HG02840 (cell line): Measurements from ENCODE around the gene MICB.
"Not testable (repeated sequence)": the region's sequence is repeated elsewhere in the genome, so short reads cannot be mapped to it uniquely, and the experiment has no call there.

Experiments
- ATAC-seq: cut with Tn5 transposase; IDR thresholded peaks from one replicate; pipeline ENCODE4 v1.9.1; 2021; ENCODE audit warnings: mild to moderate bottlenecking, moderate library complexity, moderate number of reproducible peaks; ENCODE audit not compliant: unreplicated experiment, low FRiP score

The MICB gene

DNA sequence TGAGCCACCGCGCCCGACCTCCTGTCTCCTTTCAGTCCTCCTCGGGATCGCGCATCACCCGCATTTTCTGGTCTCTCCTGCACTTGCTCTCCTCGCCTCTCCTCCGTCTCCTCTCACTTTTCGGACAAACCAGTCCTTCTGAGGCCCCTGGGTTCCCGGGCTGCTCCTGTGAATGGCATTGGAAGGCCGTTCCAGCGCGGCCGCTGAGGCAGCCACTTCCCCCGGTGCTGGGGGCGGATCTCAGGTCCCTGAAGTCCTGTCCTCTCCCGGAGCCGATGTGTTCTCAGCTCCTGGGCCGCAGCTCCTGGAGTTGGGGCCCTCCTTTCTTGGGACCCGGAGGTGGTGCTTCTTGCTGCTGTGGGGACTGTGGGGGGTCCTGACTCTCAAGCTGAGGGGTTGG, 803 bp downstream of the MICB start:
- no peak for ATAC-seq

- not testable (repeated sequence) for ATAC-seq
Measured at GRCh38 chr6:31499648-31500047, 1.7 kb downstream of the MICB start.

DNA sequence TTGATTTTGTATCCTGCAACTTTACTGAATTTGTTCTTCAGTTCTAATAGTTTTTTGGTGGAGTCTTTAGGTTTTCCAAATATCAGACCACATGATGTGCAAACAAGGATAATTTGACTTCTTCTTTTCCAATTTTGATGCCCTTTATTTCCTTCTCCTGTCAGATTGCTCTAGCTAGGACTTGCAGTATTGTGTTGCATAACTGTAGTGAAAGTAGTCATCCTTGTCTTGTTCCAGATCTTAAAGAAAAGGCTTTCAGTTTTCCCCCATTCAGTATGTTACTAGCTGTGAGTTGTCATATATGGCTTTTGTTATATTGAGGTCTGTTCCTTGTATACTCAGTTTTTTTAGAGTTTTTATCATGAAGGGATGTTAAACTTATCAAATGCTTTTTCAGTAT, 4.6 kb downstream of the MICB start:
- no peak for ATAC-seq

GRCh38 chr6:31509036-31509435, 11.1 kb downstream of the MICB start:
- ATAC-seq, result not testable (repeated sequence)

DNA sequence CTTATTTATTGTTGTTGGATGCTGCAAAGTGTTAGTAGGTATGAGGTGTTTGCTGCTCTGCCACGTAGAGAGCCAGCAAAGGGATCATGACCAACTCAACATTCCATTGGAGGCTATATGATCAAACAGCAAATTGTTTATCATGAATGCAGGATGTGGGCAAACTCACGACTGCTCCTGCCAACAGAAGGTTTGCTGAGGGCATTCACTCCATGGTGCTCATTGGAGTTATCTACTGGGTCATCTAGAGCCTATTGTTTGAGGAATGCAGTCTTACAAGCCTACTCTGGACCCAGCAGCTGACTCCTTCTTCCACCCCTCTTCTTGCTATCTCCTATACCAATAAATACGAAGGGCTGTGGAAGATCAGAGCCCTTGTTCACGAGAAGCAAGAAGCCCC, 12.1 kb downstream of the MICB start:
- no peak for ATAC-seq

DNA sequence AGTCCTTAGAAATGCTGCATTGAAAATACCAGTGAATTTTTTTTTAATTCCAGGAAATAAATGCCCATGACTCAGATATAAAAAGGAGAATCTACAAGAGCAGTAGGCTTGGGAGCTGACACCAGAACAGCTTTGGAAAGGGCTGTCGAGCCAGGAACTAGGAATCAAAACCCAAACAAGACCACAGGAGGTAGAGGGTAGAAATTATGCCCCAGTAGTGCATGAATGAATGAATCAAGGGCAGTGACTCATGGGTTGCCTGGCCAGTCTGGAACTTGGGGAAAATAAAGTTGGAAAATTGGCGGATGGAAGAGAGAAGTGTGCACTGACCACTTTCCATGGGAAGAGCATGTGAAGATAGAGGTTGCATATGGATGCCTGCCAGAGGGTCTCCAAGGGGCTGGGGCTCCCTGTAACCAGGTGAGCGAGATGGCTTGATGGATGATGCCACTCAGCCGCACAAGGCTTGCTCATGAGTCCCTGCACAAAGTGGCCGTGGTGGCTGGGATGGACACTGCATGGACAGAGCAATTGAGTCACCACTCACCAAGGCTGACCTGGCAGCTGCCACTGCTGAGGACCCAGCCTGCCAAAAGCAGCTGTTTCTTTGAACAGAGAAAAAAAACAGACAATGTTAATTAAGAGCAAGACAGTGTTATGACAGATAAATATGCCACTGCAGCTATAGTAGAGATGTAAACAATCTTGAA, 15.7 kb downstream of the MICB start:
- no peak for ATAC-seq

DNA sequence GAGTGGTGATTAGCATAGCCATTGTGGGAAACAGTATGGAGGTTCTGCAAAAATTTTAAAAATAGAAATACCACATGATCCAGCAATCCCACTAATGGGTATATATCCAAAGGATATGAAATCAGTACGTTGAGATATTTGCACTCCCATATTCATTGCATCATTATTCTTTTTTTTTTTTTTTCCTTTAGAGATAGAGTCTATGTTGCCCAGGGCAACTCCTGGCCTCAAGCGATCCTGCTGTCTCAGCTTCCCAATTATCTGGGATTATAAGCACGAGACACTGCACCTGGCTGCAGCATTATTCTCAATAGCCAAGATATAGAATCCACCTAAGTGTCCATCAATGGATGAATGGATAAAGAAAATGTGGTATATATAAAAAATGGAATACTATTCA, 23.9 kb downstream of the MICB start:
- no peak for ATAC-seq

DNA sequence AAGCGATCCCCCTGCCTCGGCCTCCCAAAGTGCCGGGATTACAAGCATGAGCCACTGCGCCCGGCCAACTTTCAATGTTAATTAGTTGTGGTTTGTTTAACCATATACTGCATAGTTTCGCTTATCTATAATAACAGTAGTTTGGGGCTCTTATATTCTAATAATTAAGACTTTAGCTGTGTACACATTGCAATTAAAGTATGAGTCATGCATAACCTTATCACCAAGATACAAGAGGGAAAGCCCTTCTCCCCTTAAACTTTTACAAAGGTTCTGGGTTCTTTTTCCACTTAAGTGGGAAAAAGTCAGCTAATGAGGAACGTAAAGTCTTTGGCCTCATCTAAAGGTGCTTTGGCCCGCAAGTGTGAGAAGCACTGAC, 27.6 kb downstream of the MICB start:
- no peak for ATAC-seq

DNA sequence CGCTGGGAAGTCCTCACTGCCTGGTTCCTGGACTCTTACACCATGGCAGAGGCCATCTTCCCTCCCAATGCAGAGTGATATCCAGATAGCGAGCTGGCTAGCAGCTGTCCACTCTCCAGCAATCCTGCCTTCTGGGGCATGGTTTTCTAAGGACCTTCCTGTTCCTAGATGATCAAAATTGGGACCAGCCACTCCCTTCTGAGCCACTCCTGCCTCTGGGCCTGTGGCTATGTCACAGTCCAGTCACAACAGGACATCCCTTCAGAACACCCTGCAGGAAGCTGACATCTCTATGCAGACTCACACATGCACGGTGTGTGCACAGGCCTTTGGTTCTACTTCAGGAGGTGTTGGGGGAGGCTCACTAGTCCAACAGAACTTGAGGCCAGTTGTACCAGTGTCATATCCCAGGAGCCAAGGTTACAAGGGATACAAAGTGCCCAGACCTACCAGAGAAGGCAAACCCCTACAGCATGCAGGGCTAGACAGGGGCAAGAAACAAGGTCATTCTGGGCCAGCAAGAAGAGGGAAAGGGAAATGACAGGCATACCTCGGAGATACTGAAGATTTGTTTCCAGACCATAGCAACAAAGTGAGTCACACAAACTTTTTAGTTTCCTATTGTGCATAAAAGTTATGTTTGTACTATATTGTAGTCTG, 28.1 kb downstream of the MICB start:
- ATAC-seq, result no peak

DNA sequence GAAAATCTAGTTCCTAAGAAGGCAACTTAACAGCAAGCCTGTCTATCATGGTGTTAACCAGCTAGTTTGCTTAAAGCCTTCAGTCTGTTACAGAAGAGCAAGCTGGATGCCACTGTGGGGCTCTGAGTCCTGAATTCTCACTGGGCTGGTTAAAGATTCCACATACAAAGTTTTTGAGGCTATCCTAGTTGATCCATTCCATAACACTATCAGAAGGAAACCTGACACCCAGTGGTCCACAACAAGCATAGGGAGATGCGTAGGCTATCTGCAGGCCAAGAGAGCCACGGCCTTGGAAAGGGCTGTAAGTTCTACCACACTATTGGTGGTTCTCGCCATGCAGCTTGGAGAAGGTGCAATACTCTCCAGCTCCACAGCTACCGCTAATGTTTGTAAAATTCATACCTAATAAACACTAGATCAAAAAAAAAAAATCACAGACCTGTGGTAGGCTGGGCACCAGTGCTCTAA, 30.4 kb downstream of the MICB start:
- no peak for ATAC-seq

- ATAC-seq, result no peak
Measured at GRCh38 chr6:31528821-31529328, 30.9 kb downstream of the MICB start, which contains the start of gene MCCD1. Gene MCCD1, plus strand, starts transcription at chr6:31528962. Its CDS starts 53 bp downstream, at chr6:31529015.

GRCh38 chr6:31529329-31530150, 31.6 kb downstream of the MICB start:
- ATAC-seq, result no peak

GRCh38 chr6:31530659-31531058, 32.7 kb downstream of the MICB start:
- ATAC-seq, result no peak

- no peak for ATAC-seq
Measured at GRCh38 chr6:31531162-31531561, 33.2 kb downstream of the MICB start.

DNA sequence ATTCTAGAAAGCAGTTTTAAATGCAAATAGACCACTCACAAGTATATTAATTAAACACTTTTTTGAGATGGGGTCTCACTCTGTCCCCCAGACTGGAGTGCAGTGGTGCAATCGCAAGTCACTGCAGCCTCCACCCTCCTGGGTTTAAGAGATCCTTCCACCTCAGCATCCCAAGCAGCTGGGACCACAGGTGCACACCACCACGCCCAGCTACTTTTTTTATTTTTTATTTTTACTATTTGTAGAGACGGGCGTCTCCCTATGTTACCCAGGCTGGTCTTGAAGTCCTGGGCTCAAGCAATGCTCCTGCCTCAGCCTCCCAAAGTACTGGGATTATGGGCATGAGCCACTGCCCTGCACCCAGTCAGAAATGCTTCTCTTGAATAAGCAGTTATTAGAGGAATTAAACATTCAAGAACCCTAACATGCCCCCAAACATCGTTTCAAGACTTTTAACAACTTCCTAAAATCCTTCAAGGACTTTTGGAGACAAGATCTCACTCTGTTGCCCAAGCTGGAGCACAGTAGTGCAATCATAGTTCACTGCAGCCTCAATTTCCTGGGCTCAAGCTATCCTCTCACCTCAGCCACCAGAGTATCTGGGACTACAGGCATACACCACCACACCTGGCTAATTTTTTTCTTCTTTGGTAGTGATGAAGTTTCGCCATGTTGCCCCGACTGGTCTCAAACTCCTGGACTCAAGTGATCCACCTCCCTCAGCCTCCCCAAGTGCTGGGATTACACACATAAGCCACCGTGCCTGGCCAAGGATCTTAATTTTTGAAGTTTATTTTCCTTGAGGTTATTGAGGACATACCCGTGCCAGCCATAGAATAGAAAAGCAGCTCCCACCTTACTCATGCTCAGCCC, 34.1 kb downstream of the MICB start:
- ATAC-seq, result no peak

- ATAC-seq, result no peak
Measured at GRCh38 chr6:31532644-31533454, 34.9 kb downstream of the MICB start.

GRCh38 chr6:31533455-31533841, 35.5 kb downstream of the MICB start:
- ATAC-seq, result no peak

DNA sequence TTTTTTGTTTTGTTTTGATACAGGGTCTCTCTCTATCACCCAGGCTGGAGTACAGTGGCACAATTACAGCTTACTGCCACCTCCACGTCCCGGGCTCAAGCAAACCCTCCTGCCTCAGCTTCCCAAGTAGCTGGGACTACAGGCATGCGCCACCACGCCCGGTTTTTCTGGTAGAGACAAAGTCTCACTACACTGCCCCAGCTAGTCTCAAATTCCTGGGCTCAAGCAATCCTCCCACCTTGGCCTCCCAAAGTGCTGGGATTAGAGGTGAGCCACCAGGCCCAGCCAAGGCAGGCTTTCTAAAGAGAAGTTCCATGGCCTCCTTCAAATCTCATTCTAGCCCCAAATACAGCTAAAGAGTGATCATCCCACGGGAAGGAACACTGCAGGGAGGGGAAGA, 36.1 kb downstream of the MICB start:
- no peak for ATAC-seq

- no peak for ATAC-seq
Measured at GRCh38 chr6:31534521-31535040, 36.6 kb downstream of the MICB start.
